Activated naive CD4-positive, alpha-beta T cell (primary cell): ENCODE data around the gene DRGX.

Experiments
- DNase-seq, 4 experiments: peaks; one replicate each; lab custom pipeline; 2025; lab: John Stamatoyannopoulos, UW

Gene DRGX

GRCh38 chr10:49338604-49339003 lies 57.3 kb downstream of the DRGX start:
- DNase-seq: no peak

GRCh38 chr10:49335364-49335972 lies 60.4 kb downstream of the DRGX start:
- no peak for DNase-seq

GRCh38 chr10:49334964-49335363 lies 60.9 kb downstream of the DRGX start:
- no peak for DNase-seq

- DNase-seq: no peak
These were observed 62.7 kb downstream of the DRGX start for GRCh38 chr10:49333192-49333591.

GRCh38 chr10:49332768-49333167 lies 63.1 kb downstream of the DRGX start:
- no peak for DNase-seq

- DNase-seq: no peak
These were observed 63.6 kb downstream of the DRGX start for GRCh38 chr10:49332333-49332732.

GRCh38 chr10:49331431-49331830 lies 64.5 kb downstream of the DRGX start:
- DNase-seq: no peak

GRCh38 chr10:49330127-49330665 lies 65.7 kb downstream of the DRGX start:
- no peak for DNase-seq

- DNase-seq: no peak
These were observed 66.8 kb downstream of the DRGX start for GRCh38 chr10:49329146-49329505.

- no peak for DNase-seq
These were observed 67.3 kb downstream of the DRGX start for GRCh38 chr10:49328401-49329145.

- DNase-seq: no peak
These were observed 68.7 kb downstream of the DRGX start for GRCh38 chr10:49327036-49327813.

- DNase-seq: no peak
These were observed 69.7 kb downstream of the DRGX start for GRCh38 chr10:49325916-49326783.

GRCh38 chr10:49325131-49325915 lies 70.6 kb downstream of the DRGX start:
- DNase-seq: no peak

- DNase-seq: no peak
These were observed 71.2 kb downstream of the DRGX start for GRCh38 chr10:49324711-49325110.

GRCh38 chr10:49323896-49324270 lies 72.0 kb downstream of the DRGX start:
- DNase-seq: no peak

- no peak for DNase-seq
These were observed 72.6 kb downstream of the DRGX start for GRCh38 chr10:49323171-49323895.

- DNase-seq: no peak
These were observed 73.3 kb downstream of the DRGX start for GRCh38 chr10:49322371-49323170.

GRCh38 chr10:49321021-49321420 lies 74.9 kb downstream of the DRGX start:
- DNase-seq: no peak

- DNase-seq: no peak
These were observed 75.7 kb downstream of the DRGX start for GRCh38 chr10:49320191-49320590.

- no peak for DNase-seq
These were observed 76.7 kb downstream of the DRGX start for GRCh38 chr10:49319206-49319605.
